Right forelimb (tissue), 1 donor: Measurements from ENCODE around the gene MRPL49.

Experiments used
- DNase-seq: peaks from one replicate; pipeline ENCODE4 v3.0.0-alpha.2; 2018

Gene MRPL49

GRCh38 chr11:65103476-65103875 is 18.6 kb upstream of the MRPL49 start:
- no peak for DNase-seq

- no peak for DNase-seq
These were observed 17.5 kb upstream of the MRPL49 start for GRCh38 chr11:65104628-65105027.

GRCh38 chr11:65107078-65107477 is 15.0 kb upstream of the MRPL49 start:
- DNase-seq = no peak

GRCh38 chr11:65107751-65108468 is 14.2 kb upstream of the MRPL49 start:
- DNase-seq = no peak

GRCh38 chr11:65108469-65109123 is 13.5 kb upstream of the MRPL49 start:
- DNase-seq = no peak

- no peak for DNase-seq
These were observed 12.6 kb upstream of the MRPL49 start for GRCh38 chr11:65109231-65110198.

GRCh38 chr11:65110354-65110861 is 11.7 kb upstream of the MRPL49 start:
- peak; percentile 93 for DNase-seq

GRCh38 chr11:65111159-65111743 is 10.9 kb upstream of the MRPL49 start:
- DNase-seq = no peak

GRCh38 chr11:65111744-65112545 is 10.2 kb upstream of the MRPL49 start, which contains the start of gene TM7SF2:
TSS of gene TM7SF2 (plus strand) at chr11:65111872. CDS start at chr11:65112016, 144 bp downstream.
- peak; percentile 89 for DNase-seq

GRCh38 chr11:65112546-65113360 is 9.4 kb upstream of the MRPL49 start:
- DNase-seq = no peak

- DNase-seq = no peak
These were observed 8.8 kb upstream of the MRPL49 start for GRCh38 chr11:65113361-65113756.

GRCh38 chr11:65113839-65114238 is 8.3 kb upstream of the MRPL49 start:
- DNase-seq = no peak

- DNase-seq = no peak
These were observed 7.5 kb upstream of the MRPL49 start for GRCh38 chr11:65114538-65115171.

- no peak for DNase-seq
These were observed 6.6 kb upstream of the MRPL49 start for GRCh38 chr11:65115361-65116082.

- no peak for DNase-seq
These were observed 5.5 kb upstream of the MRPL49 start for GRCh38 chr11:65116370-65117205.

GRCh38 chr11:65117206-65118096 is 4.7 kb upstream of the MRPL49 start, which contains the start of gene ZNHIT2:
TSS of gene ZNHIT2 (minus strand) at chr11:65117701. CDS start at chr11:65117653, 48 bp downstream.
- peak; percentile 99 for DNase-seq

GRCh38 chr11:65118097-65118837 is 3.9 kb upstream of the MRPL49 start:
- no peak for DNase-seq
